ENCODE results near the gene CAPN12.
A peak's percentile ranks its signal among the peaks of the same experiment; 100 is the strongest.
"Not testable (repeated sequence)": the region's sequence is repeated elsewhere in the genome, so short reads cannot be mapped to it uniquely, and the experiment has no call there.

Gene CAPN12, protein sequence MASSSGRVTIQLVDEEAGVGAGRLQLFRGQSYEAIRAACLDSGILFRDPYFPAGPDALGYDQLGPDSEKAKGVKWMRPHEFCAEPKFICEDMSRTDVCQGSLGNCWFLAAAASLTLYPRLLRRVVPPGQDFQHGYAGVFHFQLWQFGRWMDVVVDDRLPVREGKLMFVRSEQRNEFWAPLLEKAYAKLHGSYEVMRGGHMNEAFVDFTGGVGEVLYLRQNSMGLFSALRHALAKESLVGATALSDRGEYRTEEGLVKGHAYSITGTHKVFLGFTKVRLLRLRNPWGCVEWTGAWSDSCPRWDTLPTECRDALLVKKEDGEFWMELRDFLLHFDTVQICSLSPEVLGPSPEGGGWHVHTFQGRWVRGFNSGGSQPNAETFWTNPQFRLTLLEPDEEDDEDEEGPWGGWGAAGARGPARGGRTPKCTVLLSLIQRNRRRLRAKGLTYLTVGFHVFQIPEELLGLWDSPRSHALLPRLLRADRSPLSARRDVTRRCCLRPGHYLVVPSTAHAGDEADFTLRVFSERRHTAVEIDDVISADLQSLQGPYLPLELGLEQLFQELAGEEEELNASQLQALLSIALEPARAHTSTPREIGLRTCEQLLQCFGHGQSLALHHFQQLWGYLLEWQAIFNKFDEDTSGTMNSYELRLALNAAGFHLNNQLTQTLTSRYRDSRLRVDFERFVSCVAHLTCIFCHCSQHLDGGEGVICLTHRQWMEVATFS

DNA sequence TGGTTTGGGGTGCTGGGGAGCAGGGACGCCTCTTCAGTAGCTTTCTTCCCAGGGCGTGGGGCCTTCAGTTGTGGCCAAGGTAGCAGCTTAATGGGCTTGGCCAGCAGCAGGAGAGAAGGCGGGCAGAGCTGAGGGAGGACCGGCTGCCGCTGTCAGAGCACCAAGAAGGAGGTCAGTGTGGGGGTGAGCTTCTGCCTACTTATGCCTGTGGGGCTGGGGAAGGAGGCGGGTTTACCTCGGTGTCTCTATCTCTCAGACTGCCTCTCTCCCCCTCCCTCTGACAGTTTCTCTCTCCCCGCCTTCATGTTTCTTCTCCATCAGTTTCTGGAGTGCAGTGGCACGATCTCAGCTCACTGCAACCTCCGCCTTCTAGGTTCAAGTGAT, at the start of gene CAPN12:
TSS of gene CAPN12 (minus strand) at position 177 of the 384 bp plus-strand sequence. CDS start 309 bp downstream, outside the sequence.
- no peak for DNase-seq

DNA sequence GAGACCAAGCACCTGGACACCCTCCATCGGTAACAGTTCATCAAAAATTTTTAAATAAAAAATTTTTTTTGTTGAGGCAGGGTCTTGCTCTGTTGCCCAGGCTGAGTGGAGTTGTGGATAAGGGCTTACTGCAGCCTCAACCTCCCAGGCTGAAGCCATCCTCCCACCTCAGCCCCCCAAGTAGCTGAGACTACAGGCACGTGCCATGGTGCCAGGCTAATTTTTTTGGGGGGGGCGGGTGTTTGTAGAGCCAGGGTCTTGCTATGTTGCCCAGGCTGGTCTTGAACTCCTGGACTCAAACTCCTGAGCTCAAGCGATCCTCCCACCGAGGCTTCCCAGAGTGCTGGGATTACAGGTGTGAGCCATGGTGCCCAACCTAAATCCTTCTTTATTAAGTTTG, 49.4 kb upstream of the CAPN12 start:
- no peak for DNase-seq

DNA sequence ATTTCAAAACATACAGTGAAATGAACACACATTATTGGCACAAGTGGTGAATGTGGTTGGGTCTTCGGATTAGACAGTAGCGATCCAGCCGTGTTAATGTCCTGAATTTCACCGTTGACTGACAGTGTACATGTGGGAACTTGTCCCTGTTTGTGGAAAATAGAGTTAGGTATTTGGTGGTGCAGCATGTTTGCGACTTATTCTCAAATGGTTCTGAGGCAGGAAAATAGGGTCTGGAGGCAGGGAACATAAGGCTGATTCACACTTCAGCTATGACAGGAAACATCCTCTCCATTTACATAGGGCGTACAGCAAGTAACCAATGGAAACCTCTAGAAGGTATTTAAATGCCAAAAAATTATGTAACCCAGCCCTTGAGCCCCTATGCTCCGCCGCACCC, 48.9 kb upstream of the CAPN12 start:
- no peak for DNase-seq

DNA sequence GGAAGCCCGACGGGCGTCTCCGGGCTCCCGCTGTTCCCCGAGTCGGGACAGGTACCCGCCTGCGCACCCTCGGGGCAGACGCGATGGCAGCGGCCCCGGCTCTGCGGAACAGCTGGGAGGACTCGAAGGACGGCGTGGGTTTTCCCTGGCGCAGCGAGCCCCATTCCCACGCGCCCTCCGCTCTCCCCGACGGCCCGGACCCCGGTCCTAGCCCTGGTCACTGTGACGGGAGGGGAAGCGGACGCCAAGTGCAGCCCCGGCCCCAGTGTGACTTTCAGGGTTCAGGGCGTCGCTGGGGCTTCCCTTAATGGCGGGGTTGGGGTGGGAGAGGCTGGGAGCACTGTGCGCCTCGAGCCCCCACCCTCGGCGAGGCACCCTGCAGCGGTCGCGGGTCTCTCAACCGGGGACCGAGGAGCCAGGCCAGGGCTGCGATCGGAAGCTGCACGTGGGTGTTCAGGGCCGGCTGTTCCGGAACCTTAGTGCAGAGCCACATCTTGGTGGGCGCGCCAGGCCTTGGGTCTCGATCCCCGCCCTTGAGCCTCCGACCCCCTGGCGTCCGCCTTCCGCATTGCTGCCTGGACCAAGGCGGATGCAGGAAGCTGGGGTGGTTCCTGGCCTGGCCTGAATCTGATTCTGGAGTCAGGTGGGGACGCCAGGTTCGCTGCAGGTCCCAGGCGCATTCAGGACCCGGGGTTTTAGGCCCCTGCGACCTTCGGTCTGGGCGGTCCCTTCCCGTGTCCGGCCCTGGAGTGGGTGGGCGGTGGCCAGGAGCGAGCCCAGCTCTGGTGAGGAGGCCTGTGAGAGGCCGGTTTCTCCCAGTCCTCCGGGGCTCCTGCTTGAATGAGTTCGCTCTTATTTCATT, 48.2 kb upstream of the CAPN12 start:
- peak; percentile 36 to 53 for DNase-seq

DNA sequence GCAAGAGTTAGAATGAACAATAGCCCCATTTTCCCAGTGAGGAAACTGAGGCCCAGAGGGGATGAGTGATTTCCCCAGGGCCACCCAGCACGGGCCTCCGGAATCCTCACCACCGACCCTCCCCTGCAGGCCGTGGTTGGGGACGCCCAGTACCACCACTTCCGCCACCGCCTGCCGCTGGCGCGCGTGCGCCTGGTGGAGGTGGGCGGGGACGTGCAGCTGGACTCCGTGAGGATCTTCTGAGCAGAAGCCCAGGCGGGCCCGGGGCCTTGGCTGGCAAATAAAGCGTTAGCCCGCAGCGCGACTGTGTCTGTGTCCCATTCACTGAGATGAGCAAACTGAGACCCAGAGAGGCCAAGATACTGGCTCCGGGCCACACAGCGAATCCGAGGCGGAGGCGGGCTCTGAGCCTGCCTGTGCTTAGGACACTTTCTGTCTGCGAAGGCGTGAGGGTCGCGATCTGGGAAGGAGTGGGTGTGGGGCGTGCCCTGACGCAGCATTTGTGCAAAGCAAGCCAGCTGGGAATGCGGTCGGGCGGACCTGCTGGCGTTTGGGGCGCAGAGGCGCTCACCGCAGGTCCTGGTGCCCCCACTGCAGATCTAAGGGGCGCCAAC, 47.3 kb upstream of the CAPN12 start:
- not testable (repeated sequence) for DNase-seq

DNA sequence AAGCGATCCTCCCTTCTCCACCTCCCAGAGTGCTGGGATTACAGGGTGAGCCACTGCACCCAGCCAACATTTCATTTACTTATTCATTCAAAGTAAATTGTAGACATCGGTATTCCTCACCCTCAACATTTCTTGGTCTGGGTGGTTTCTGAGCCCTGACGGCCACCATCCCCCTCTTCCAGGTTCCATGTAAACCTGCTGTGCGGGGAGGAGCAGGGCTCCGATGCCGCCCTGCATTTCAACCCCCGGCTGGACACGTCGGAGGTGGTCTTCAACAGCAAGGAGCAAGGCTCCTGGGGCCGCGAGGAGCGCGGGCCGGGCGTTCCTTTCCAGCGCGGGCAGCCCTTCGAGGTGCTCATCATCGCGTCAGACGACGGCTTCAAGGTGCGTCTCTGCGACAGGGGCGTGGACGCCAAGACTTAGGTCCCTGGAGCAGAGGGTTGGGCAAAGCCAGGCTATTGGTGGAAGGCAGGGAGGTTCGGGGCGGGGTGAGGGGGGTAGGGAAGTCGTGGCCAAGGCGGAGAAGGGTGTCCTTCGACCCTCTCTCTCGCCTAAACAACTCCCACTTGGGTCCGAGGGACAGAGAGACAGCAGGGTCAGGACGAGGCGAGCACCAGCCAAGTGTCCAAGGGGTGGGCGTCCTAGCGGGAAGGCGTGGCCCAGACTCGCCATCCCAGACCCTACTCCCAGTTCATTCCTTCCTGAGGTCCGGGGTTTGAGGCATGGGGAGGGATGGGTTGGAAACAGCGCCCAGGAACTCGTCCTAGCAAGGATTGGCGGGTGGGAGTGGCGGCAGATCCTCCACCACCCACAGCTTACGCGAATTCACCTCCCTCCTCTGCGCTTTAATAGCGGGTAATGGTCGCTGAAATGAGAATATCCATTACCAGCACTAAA, 46.5 kb upstream of the CAPN12 start:
- not testable (repeated sequence) for DNase-seq

DNA sequence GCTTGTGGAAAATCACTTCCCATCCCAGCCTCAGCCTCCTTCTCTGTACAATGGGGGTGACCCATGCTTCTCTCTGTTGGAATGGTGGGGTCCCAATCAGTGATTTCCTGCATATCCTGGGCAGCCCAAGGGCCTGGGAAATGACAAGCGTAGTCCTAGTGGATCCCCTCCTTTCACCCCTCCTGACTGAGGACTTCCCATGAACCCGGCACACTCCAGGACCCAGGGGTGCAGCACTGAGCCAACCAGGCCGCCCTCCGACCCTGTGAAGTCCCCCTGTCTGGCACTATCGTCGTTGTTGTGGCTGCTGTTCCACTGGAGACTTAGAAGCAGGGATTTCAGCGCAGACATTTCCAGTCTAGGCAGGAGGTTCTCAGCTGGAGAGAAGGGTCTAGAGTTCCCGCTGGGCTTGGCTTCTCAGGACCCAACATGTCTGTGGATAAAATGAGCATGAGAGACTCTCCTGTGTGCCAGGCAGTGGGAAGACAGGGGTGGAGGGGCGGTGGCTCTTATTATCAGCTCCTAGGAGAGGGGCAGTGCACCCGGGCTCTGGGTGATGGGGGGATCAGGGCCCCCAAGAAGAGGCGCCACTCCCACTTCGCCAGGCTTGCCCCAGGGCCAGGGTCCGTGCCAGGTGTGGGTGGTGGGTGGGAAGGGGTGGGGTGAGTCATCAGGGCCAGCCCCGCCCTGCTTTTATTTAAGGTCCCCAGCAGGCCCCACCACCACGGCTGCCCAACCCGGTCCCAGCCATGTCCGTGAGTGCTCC, 44.4 kb upstream of the CAPN12 start, which contains the start of gene LGALS7B:
TSS of gene LGALS7B (plus strand) at position 723 of the 766 bp plus-strand sequence. CDS start at position 750, 27 bp downstream.
- DNase-seq = no peak

DNA sequence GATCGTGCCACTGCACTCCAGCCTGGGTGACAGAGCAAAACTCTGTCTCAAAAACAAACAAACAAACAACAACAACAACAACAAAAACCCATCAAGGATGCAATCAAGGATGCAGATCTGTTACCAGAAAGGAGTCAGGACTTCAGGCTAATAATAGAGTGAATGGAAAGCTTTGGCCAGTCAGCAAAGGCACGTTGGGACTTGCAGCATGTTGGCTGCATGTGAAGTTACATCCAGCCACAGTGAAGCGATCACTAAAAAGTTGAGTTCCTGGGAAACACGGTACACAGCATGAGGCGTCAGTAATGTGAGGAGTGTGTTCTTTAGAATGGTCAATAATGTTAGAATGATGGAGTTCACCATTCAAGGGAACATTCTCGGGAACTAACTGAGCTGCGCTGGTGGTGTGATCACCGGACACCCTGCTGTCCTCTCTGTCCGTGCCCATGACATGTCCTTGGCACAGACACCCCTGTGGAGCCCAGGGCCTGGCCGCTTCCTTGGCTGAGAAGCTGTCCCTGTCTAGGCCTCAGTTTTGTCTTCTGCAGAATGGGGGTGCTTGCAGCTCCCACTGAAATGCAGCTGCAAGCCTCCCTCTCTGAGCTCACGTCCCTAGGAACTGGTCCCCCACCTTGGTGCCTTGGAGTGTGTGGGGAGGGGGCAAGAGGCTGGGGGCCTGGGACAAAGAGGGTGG, 42.4 kb upstream of the CAPN12 start:
- DNase-seq = no peak

DNA sequence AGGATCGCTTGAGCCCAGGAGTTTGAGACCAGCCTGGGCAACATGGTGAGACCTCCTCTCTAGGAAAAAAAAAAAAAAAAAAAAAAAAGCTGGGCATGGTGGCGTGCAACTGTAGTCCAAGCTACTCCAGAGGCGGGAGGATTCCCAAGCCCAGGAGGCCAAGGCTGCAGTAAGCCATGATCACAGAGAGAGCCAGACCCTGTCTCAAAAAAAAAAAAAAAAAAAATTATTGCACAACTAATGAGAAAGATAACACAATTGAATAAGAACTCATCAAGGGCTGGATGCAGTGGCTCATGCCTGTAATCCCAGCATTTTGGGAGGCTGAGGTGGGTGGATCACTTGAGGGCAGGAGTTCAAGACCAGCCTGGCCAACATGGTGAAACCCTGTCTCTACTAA, 41.8 kb upstream of the CAPN12 start:
- DNase-seq = not testable (repeated sequence)

DNA sequence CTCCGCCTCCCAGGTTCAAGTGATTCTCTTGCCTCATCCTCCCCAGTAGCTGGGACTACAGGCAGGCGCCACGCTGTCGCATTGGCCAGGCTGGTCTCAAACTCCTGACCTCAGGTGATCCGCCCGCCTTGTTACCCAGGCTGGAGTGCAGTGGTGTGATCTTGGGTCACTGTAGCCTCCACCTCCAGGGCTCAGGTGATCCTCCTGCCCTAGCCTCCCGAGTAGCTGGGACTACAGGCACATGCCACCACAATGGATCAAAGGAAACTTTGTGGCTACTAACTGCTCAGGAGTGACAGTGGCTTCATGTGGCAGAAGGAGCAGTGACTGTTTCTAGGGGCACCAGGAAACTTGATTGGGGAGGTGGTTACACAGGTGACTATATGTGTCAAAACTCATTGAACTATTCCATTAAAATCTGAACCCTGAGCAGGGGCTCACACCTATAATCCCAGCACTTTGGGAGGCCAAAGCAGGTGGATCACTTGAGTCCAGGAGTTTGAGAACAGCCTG, 41.0 kb upstream of the CAPN12 start:
- DNase-seq = no peak

DNA sequence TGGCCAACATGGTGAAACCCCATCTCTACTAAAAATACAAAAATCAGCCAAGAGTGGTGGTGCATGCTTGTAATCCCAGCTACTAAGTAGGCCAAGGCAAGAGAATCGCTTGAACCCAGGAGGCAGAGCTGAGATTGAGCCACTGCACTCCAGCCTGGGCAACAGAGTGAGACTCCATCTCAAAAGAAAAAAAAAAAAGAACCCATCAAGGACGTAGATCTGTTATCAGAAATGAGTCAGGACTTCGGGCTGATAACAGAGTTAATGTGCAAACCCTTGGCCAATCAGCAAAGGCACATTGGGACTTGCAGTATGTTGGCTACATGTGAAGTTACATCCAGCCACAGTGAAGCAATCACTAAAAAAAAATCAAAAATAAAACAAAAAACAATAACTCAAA, 40.0 kb upstream of the CAPN12 start:
- DNase-seq = no peak

DNA sequence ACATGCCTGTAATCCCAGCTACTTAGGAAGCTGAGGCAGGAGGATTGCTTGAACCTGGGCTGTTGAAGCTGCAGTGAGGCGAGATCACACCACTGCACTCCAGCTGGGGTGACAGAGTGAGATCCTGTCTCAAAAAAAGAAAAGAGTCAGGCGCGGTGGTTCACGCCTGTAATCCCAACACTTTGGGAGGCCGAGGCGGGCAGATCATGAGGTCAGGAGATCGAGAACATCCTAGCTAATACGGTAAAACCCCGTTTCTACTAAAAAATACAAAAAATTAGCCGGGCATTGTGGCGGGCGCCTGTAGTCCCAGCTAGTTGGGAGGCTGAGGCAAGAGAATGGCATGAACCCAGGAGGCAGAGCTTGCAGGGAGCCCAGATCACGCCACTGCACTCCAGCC, 37.9 kb upstream of the CAPN12 start:
- not testable (repeated sequence) for DNase-seq

DNA sequence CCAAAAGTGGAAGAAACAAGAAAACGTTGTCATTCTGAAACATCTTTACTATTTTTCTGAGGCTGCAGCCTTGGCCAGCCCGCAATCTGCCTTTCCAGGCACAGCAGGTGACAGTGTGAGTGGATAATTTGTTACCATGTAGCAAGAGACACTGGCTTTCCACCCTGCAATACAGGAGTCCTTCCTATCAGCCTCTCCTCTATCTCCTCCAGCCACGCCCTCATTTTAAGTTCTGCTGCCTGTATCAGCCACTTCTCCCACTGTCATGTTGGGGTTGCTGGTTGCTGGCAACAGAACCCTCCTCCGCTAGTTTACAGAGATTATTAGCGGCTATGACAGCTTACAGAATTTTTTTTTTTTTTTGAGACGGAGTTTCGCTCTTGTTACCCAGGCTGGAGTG, 36.8 kb upstream of the CAPN12 start:
- DNase-seq = no peak

DNA sequence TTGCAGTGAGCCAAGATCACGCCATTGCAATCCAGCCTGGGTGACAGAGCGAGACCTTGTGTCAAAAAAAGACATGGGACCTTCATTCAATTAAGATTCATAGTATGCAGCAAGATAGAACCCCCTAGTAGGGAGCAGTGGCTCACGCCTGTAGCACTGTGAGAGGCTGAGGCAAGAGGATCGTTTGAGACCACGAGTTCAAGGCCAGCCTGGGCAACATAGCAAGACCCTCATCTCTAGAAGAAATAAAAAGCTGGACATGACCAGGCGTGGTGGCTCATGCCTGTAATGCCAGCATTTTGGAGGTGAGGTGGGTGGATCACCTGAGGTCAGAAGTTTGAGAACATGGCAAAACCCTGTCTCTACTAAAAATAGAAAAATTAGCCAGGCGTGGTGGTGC, 36.2 kb upstream of the CAPN12 start:
- DNase-seq = no peak

DNA sequence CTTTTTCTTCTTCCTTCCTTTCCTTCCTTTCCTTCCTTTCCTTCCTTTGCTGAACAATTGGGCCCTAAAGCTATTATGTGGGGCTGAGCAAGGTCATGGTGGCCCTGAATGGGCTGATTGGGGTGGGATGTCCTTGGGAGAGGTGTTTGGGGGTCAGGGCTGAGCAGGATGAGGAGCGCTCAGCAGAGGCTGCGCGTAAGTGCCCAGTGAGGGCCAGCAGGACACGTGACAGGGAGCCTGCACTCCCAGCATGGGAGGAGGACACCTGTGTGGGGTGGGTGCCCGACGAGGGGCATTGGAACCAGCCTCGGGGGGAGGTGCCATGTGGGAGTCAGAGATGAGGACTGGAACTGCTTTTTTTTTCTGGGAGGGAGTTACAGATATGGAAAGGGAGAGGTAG, 34.5 kb upstream of the CAPN12 start:
- no peak for DNase-seq

DNA sequence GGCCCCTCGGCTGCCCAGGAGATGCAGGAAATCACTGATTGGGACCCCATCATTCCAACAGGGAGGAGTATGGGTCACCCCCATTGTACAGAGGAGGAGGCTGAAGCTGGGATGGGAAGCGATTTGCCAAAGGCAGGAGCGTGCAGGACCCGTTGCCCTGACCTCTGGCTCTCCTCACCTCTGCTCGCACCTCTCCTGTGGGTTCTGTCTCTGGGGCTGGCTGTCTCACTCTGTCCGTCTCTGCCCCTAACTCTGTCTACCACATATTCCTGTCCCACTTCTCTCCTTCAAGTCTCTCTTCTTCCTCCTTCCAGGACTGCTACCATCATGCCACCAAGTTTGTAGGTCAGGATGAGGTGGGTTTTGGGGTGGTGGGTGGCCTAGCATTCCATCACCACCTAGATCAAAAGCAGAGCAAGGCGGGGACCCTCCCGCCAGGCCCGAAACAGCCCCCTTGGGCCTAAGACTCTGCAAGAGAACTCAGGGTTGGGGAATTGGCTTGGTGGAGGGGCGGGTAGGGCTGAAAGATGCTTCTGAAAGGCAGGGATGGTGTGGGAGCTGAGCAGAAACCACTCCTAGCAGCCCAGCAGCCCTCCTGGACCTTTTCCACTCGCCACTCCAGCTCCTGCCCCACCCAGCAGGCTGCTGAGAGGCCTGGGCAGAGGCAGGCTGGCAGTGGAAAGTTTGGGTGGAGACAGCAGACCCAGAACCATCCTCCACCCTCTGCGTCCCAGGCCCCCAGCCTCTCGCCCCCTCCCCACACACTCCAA, 30.1 kb upstream of the CAPN12 start:
- no peak for DNase-seq

DNA sequence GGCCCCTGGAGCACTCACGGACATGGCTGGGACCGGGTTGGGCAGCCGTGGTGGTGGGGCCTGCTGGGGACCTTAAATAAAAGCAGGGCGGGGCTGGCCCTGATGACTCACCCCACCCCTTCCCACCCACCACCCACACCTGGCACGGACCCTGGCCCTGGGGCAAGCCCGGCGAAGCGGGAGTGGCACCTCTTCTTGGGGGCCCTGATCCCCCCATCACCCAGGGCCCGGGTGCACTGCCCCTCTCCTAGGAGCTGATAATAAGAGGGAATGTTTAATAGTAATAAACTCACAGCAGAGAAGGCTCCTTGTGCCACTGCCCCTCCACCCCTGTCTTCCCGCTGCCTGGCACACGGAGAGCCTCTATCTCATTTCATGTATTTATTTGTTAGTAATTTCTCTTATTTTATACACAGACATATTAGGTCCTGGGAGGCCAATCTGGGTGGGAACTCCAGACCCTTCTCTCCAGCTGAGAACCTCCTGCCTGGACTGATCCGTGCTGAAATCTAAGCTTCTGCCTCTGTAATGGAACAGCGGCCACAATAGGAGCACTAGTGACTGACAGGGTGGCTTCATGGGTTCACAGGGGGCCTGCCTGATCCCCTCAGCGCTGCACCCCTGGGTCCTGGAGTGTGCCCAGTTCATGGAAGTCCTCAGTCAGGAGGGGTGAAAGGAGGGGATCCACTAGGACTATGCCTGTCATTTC, 29.3 kb upstream of the CAPN12 start, which contains the start of gene LGALS7:
TSS of gene LGALS7 (minus strand) at position 49 of the 709 bp plus-strand sequence. CDS start at position 24, 25 bp downstream.
- DNase-seq = no peak

DNA sequence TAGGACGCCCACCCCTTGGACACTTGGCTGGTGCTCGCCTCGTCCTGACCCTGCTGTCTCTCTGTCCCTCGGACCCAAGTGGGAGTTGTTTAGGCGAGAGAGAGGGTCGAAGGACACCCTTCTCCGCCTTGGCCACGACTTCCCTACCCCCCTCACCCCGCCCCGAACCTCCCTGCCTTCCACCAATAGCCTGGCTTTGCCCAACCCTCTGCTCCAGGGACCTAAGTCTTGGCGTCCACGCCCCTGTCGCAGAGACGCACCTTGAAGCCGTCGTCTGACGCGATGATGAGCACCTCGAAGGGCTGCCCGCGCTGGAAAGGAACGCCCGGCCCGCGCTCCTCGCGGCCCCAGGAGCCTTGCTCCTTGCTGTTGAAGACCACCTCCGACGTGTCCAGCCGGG, 27.3 kb upstream of the CAPN12 start:
- DNase-seq = not testable (repeated sequence)

Measured in stimulated activated CD4-positive, alpha-beta T cell treated with anti-CD3 and anti-CD28 coated beads, Interleukin-2, amount 100 ng/mL, for 24 hours (primary cell).